ENCODE measurements around the gene CHPT1.
"Not testable (repeated sequence)": the region's sequence is repeated elsewhere in the genome, so short reads cannot be mapped to it uniquely, and the experiment has no call there.

The CHPT1 gene

GRCh38 chr12:101727098-101727497 lies 29.7 kb downstream of the CHPT1 start:
- no peak for ATAC-seq

DNA sequence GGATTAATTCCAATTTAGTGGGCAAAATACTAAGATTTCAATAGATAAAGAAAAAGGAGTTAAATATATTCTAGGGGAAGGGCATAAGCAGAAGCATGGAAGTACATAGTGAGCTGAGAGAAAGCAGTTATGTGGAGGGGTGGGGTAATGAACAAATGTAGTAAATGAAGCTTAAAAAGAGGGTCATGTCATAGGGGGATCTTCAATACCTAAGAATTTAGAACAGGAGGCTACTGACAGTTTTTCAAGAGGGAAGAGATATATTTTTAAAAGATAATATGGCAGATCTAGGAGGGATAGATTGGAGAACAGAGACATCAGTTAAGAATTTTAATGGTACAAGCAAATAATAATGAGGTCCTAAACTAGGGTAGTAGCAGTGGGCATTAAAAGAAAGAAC lies 32.4 kb downstream of the CHPT1 start:
- no peak for ATAC-seq

- no peak for ATAC-seq
These were observed 34.9 kb downstream of the CHPT1 start for GRCh38 chr12:101732318-101732717.

GRCh38 chr12:101733166-101733565 lies 35.7 kb downstream of the CHPT1 start:
- no peak for ATAC-seq

DNA sequence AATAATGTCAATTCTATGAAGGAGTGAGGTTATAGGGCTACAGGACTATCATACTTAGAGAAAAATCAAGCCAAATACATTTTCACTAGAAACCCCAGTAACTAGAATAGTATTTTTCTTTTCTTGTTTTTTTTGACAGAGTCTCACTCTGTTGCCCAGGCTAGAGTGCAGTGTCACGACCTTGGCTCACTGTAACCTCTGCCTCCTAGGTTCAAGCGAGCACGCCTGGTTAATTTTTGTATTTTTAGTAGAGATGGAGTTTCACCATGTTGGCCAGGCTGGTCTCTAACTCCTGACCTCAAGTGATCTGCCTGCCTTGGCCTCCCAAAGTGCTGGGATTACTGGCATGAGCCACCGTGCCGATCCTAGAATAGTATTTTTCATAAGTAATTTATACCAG lies 37.0 kb downstream of the CHPT1 start:
- ATAC-seq = not testable (repeated sequence)

DNA sequence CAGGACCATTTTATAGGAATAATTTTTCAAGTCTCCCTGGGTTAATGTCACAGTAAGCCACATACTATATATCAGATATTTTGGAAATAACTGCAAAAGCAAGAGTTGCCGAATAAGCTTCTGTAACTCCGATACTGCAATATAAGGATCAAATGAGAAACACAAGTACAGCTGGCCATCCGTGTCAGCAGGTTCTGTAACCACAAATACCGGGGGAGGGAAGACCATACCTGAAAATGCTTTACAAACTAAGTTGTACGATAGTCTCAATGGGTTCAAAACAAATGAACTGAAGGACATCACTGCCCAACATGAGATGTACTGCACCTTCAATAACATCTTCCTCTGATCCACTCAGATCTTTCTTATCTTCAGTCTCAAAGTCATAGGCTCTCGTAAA lies 40.0 kb downstream of the CHPT1 start:
- ATAC-seq = no peak

DNA sequence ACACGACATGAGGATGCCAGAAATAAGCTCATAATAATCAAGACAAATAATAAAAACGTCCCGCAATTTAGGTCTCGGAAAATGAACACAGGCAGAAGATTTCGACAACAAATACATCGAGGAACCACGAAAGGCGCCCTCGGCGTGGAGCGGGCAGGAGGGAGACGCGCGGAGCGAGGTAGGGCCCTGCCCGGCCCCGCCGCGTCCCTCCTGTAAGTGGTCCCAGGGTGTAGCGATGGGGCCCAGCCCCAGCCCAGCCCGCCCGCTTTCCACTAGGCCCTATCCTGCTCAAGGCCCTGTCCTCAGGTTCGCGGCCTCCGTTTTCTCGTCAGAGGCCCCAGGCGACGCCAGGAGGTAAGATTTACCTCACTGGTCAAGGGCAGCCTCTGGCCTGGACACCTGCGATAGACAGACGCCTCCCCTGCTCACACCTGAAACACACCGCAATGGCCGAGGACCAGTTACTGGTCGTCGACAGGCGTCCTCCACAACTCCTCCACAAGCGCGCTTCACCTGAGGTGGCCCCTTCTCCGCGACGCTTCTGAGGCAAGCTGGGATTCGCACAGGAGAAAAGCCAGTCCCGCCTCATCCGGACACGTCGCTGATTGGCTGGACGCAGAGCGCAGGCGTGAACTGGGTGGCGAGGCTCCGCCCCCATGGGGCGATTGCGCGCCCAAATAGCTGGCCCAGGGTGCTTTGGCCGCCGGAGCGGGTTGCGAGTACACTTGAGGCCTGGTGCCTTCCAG lies 41.7 kb downstream of the CHPT1 start, which contains the start of gene SYCP3:
SYCP3 (minus strand) TSS at position 543 of the 746 bp plus-strand sequence. CDS start 1,527 bp downstream, outside the sequence.
- ATAC-seq = no peak

DNA sequence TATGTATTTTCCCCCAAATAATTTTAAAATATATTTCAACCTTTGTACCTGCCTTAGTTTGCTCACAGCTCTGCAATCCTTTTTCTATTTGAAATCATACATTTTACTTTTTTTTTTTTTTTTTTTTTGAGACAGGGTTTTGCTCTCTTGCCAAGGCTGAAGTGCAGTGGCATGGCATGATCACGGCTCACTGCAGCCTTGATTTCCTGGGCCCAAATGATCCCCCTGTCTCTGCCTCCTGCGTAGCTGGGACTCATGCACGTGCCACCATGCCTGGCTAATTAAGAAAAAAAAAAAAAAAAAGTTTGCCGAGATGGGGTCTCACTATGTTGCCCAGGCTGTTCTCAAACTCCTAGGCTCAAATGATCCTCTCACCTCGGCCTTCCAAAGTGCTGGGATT lies 43.1 kb downstream of the CHPT1 start:
- ATAC-seq = no peak

- no peak for ATAC-seq
These were observed 43.5 kb downstream of the CHPT1 start for GRCh38 chr12:101740980-101741379.

GRCh38 chr12:101743242-101743641 lies 45.8 kb downstream of the CHPT1 start:
- ATAC-seq = no peak

GRCh38 chr12:101743724-101744472 lies 46.5 kb downstream of the CHPT1 start:
- peak; percentile 55 to 61 for ATAC-seq

DNA sequence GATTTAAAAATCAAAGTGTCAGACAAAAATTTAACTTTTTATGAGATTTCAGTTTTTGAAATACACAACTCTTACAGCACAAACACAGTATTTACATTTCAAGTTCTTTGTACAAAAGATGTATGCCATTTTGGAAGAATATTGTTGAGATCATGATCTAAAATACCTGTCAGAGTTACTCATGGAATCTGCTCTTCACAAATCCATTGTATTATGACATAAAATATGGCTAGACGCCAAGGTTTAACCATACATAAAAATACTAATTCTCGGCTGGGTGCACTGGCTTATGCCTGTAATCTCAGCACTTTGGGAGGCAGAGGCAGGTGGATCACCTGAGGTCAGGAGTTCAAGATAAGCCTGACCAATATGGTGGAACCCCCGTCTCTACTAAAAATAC lies 48.0 kb downstream of the CHPT1 start:
- no peak for ATAC-seq

- ATAC-seq = no peak
These were observed 48.8 kb downstream of the CHPT1 start for GRCh38 chr12:101746196-101746595.

GRCh38 chr12:101746661-101747060 lies 49.2 kb downstream of the CHPT1 start:
- no peak for ATAC-seq

- no peak for ATAC-seq
These were observed 50.3 kb downstream of the CHPT1 start for GRCh38 chr12:101747697-101748096.

- ATAC-seq = no peak
These were observed 51.5 kb downstream of the CHPT1 start for GRCh38 chr12:101748907-101749306.

DNA sequence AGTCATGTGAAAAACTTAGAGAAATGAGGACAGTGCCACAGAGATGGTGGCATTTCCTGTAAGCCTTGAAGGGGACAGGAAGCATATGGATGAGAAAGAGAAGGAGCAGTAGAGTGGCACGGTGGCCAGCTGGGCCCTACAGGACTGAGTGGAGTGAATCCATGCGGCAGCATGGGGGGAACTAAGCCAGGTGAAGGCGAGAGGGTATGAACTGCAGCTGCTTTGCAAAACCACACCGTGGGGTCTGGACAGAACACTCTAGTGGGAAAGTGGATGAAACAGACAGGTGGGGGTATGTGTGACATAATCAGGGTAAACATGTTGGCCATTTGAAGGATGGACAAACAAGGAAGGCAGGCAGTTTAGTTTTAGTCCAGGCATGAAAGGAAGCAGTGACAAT lies 52.2 kb downstream of the CHPT1 start:
- ATAC-seq = no peak

DNA sequence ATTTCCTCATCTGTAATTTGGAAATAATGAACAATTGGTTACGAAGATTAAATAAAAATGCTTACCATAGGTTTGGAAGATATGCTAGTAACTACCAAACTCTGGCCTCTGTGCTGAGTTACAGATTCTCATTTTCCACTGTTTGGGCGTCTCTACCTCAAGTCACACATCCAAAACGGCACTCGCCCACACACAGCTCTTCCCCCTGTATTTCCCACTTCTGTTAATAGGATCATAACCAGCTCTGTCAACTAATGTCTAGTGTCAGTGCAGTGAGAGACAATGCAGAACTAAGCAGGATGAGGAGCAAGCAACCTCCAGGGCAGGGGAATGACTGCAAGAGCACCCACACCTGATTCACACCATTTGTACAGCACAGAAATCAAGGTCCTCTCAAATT lies 52.7 kb downstream of the CHPT1 start:
- no peak for ATAC-seq

GRCh38 chr12:101759396-101760047 lies 62.1 kb downstream of the CHPT1 start:
- ATAC-seq = no peak

GRCh38 chr12:101761350-101761749 lies 63.9 kb downstream of the CHPT1 start:
- ATAC-seq = no peak

DNA sequence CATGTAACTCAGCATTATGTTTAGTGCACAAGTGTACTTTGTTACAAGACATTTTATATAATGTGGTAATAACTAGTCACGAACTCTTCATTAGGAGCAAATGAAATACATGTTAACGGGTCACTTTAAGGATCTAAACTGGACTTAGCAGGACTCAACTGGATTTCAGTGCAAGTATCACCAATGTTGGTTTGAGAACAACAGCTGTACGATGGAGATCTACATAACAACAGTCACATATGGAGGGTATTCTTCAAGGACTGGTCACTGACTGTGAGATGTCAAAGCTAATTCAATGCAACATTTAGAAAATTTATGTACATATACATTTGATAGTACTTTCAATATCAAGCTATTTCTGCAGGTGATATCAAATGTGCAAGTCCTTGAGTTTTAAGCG lies 64.3 kb downstream of the CHPT1 start:
- no peak for ATAC-seq

- no peak for ATAC-seq
These were observed 65.9 kb downstream of the CHPT1 start for GRCh38 chr12:101763246-101763931.

All from activated CD4-positive, CD25-positive, alpha-beta regulatory T cell treated with anti-CD3 and anti-CD28 coated beads, Interleukin-2, amount 50 U/mL, for 24 hours (primary cell).